PC-3 (cell line): ENCODE measurements around the gene TDRD12. TPM values are rescaled to one million over a fixed set of nuclear protein-coding genes. Genes with fewer than 3 reads are reported as not detected.

Source experiments
- ATAC-seq: fragments of 200-7000 bp; cut with Tn5 transposase; 2 replicates; pipeline ENCODE4 v1.9.1; 2020; ENCODE audit warnings: mild to moderate bottlenecking, moderate library complexity
- BruUV-seq: library from RNA; stranded (reverse); fragments of 400-500 nt; replicated peaks from 2 replicates; lab custom pipeline; 2021; lab: Mats Ljungman, UMichigan
- CTCF ChIA-PET: fragments of 300-600 bp; sonication (Branson Sonifier 250); formaldehyde crosslinking; loops from one replicate; lab custom pipeline; 2022; ENCODE audit warnings: antibody characterized with exemption; lab: Charles Lee
- POLR2A ChIA-PET: fragments of 300-600 bp; sonication (Branson Sonifier 250); formaldehyde crosslinking; loops from one replicate; lab custom pipeline; 2022; ENCODE audit warnings: antibody characterized with exemption; ENCODE audit not compliant: unreplicated experiment; lab: Charles Lee
- DNase-seq: peaks from one replicate; pipeline ENCODE4 v3.0.0-alpha.2; 2015
- H2AFZ ChIP-seq: fragments of 300-600 bp; sonication (generic); 2 replicates; pipeline ENCODE4 v1.6.0; 2016; ENCODE audit warnings: antibody characterized with exemption, low read length
- H3F3A ChIP-seq: fragments of 300-600 bp; sonication (generic); one replicate; pipeline ENCODE4 v1.6.0; 2017; ENCODE audit warnings: antibody characterized with exemption, low read length, control low read depth, mild to moderate bottlenecking; ENCODE audit not compliant: unreplicated experiment
- H3K27ac ChIP-seq: fragments of 300-600 bp; sonication (generic); 2 replicates; pipeline ENCODE4 v1.5.1; 2016; ENCODE audit warnings: mild to moderate bottlenecking, low read length
- H3K27me3 ChIP-seq: fragments of 300-600 bp; sonication (generic); 2 replicates; pipeline ENCODE4 v1.6.1; 2016; ENCODE audit warnings: low read length, mixed read lengths
- H3K36me3 ChIP-seq: fragments of 300-600 bp; sonication (generic); 2 replicates; pipeline ENCODE4 v1.6.1; 2016; ENCODE audit warnings: low read depth, mixed run types, low read length, mixed read lengths
- H3K4me1 ChIP-seq: fragments of 300-600 bp; sonication (generic); 2 replicates; pipeline ENCODE4 v1.5.1; 2016; ENCODE audit warnings: low read length; ENCODE audit not compliant: insufficient read depth
- H3K4me2 ChIP-seq: fragments of 300-600 bp; sonication (generic); 2 replicates; pipeline ENCODE4 v1.6.0; 2016; ENCODE audit warnings: low read length
- H3K4me3 ChIP-seq: fragments of 300-600 bp; sonication (generic); 2 replicates; pipeline ENCODE4 v1.5.1; 2016; ENCODE audit warnings: mild to moderate bottlenecking, low read length, mixed read lengths
- H3K79me2 ChIP-seq: fragments of 300-600 bp; sonication (generic); 2 replicates; pipeline ENCODE4 v1.6.1; 2017; ENCODE audit warnings: low read length, mixed read lengths
- H3K9ac ChIP-seq: fragments of 300-600 bp; sonication (generic); 2 replicates; pipeline ENCODE4 v1.6.0; 2016; ENCODE audit warnings: mild to moderate bottlenecking, low read length
- H3K9me2 ChIP-seq: fragments of 300-600 bp; sonication (generic); replicated peaks from 2 replicates; pipeline ENCODE4 v1.6.1; 2016; ENCODE audit warnings: mixed run types, low read length, mixed read lengths
- H3K9me3 ChIP-seq: fragments of 300-600 bp; sonication (generic); 2 replicates; pipeline ENCODE4 v1.6.1; 2016; ENCODE audit warnings: low read length, mixed read lengths
- H4K20me1 ChIP-seq: fragments of 300-600 bp; sonication (generic); 2 replicates; pipeline ENCODE4 v1.6.1; 2016; ENCODE audit warnings: low read length, mixed read lengths
- CTCF ChIP-seq: fragments of 300-600 bp; sonication (generic); conservative IDR thresholded peaks from 2 replicates; pipeline ENCODE4 v1.5.1; 2017; ENCODE audit warnings: antibody characterized with exemption, low read depth, mild to moderate bottlenecking, low read length
- EZH2 ChIP-seq: fragments of 300-600 bp; sonication (generic); IDR thresholded peaks from one replicate; pipeline ENCODE4 v1.6.1; 2017; ENCODE audit warnings: antibody characterized with exemption, mild to moderate bottlenecking, low read length; ENCODE audit not compliant: unreplicated experiment
- EZH2phosphoT487 ChIP-seq: fragments of 300-600 bp; sonication (generic); IDR thresholded peaks from 2 replicates; pipeline ENCODE4 v1.6.1; 2018; ENCODE audit warnings: mild to moderate bottlenecking, antibody characterized with exemption, low read length, borderline replicate concordance
- intact Hi-C: fragments of 100-400 bp; cut with micrococcal nuclease; formaldehyde crosslinking; loops from 2 replicates; pipeline ENCODE4 v1.9.0; 2023
- total RNA-seq: library from RNA; depleted of rRNA; stranded (reverse); fragments of >200 nt; gene quantifications from 2 replicates; pipeline ENCODE4 v1.2.3, GENCODE V29; 2014

Gene TDRD12
- total RNA-seq, 1 experiment from 2014 or later, result not detected

DNA sequence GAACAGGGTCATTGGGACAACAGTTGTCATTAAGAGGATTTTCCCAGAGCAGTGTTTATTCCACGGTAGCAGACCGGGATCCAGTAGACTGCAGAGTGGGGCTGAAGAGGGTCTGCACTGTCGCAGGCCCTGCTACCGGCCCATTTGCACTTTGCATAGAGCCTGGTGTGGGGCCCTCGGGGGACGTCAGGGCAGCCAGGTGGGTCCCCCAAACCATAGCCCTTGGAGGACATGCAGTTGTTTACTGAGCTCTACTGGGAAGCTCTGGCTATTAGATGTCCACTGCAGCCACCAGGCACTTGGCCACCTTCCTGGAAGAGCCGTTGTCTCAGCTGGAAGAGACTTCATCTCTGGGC is 104.2 kb downstream of the TDRD12 start:
- Histone ChIP-seq H3K4me3 (no peak overlapping the region), H3K27ac (no peak overlapping the region), H3K4me2 (no peak overlapping the region), H3K79me2 (no peaks in the 10 kb centered on the region), H3K36me3 (no peaks in the 10 kb centered on the region), H2AFZ (no peak overlapping the region), H3K9ac (no peak overlapping the region), H3K9me2 (no peaks in the 10 kb centered on the region), H3K9me3 (no peaks in the 10 kb centered on the region), H4K20me1 (no peaks in the 10 kb centered on the region), H3K4me1 (no peaks in the 10 kb centered on the region), H3F3A (no peaks in the 10 kb centered on the region), H3K27me3 (no peaks in the 10 kb centered on the region)
- DNase-seq (no peak), ATAC-seq (no peak)
- CTCF ChIA-PET, result no interaction called here
- no TSS peak for BruUV-seq
- POLR2A ChIA-PET, result no interaction called here
- TF ChIP-seq CTCF (no peak), EZH2 (no peak), EZH2phosphoT487 (no peak)
- intact Hi-C loops, result no loop called here

DNA sequence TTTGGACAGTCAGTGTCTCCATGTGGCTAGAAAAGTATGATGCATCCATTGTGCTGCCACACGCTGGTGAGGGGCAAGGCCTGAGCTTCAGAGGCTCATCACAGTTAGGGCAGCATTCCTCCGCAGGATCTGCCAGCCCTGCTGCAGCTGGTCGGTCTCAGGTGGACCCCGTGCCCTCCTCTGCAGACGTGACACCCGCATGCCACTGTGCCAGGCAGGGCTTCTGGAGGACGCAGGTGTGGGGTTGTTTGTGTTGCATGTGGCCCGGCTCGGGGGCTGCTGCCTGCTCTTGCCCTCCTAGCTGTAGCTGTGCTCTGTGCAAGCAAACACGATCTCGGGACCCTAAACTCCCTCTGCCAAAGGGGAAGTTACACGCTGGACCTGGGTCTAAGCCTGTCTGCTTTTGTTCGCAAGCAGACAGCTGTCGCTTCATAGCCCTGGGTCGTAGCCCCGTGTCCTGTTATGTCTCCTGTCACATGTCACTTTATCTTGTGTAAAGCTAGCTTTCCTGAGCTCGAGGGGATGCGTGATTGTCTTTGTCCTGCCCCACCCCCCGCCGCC is 104.7 kb downstream of the TDRD12 start:
- POLR2A ChIA-PET, result no interaction called here
- TF ChIP-seq CTCF (no peak), EZH2 (no peak), EZH2phosphoT487 (no peak)
- Histone ChIP-seq H3K4me1 (no peaks in the 10 kb centered on the region), H3K27ac (no peak overlapping the region), H3F3A (no peaks in the 10 kb centered on the region), H3K79me2 (no peaks in the 10 kb centered on the region), H3K36me3 (no peaks in the 10 kb centered on the region), H4K20me1 (no peaks in the 10 kb centered on the region), H3K9me2 (no peaks in the 10 kb centered on the region), H3K9ac (no peak overlapping the region), H3K9me3 (no peaks in the 10 kb centered on the region), H3K4me3 (no peak overlapping the region), H3K27me3 (no peaks in the 10 kb centered on the region), H2AFZ (no peak overlapping the region), H3K4me2 (no peak overlapping the region)
- ATAC-seq (no peak), DNase-seq (no peak)
- CTCF ChIA-PET, result no interaction called here
- intact Hi-C loops, result no loop called here
- no TSS peak for BruUV-seq

- ChIA-PET CTCF (no interaction called here), POLR2A (no interaction called here)
- Histone ChIP-seq H4K20me1 (no peaks in the 10 kb centered on the region), H3K79me2 (no peaks in the 10 kb centered on the region), H3K9me2 (no peaks in the 10 kb centered on the region), H3K9me3 (no peaks in the 10 kb centered on the region), H3K4me3 (no peak overlapping the region), H3K27me3 (no peaks in the 10 kb centered on the region), H2AFZ (no peak overlapping the region), H3K4me1 (no peaks in the 10 kb centered on the region), H3K27ac (no peak overlapping the region), H3F3A (no peaks in the 10 kb centered on the region), H3K9ac (no peak overlapping the region), H3K36me3 (no peaks in the 10 kb centered on the region), H3K4me2 (no peak overlapping the region)
- BruUV-seq, result no TSS peak
- intact Hi-C loops, result no loop called here
- ATAC-seq (no peak), DNase-seq (no peak)
- TF ChIP-seq CTCF, result no peak
- no peak for TF ChIP-seq EZH2
- TF ChIP-seq EZH2phosphoT487, result no peak
Observed at GRCh38 chr19:32824916-32825608, 105.5 kb downstream of the TDRD12 start.
